Fibroblast of lung (primary cell): ENCODE data around the gene IPO11.

ENCODE experiments used
- EZH2 ChIP-seq: IDR thresholded peaks from 2 replicates; pipeline ENCODE4 v1.5.1; 2012; ENCODE audit warnings: low read length, control low read depth, mild to moderate bottlenecking; ENCODE audit errors: missing control alignments
- TF ChIP-seq, protein P1 (sequence below), 2 donors: IDR thresholded peaks in 1 of 2; conservative IDR thresholded peaks in 1 of 2; 1 replicate in 1 of 2; 2 replicates in 1 of 2; pipeline ENCODE4 v1.5.1; 2011 to 2012; ENCODE audit warnings: low read length in 2 of 2, control low read depth in 1 of 2, inconsistent platforms in 1 of 2, low read depth in 1 of 2, mild to moderate bottlenecking in 1 of 2

DNA sequence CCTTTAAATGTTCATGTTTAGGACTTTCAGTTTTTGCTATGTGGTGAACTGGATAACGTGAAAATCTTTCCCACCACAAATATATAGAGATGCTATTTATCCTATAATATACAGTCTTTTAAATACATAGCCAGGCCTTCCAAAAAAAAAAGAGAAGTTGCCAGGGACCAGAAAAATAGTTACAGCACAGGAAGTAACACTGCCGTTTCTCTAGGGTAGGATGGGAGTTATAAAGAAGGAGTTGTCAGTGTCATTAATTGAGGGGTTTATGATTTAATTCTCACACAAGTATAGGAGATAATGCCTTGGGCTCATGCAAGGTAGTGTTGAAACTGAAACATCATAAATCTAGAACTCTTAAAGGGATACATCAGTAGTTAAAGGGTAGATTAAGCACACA, 250.0 kb downstream of the IPO11 start:
- TF ChIP-seq, protein P1, sequence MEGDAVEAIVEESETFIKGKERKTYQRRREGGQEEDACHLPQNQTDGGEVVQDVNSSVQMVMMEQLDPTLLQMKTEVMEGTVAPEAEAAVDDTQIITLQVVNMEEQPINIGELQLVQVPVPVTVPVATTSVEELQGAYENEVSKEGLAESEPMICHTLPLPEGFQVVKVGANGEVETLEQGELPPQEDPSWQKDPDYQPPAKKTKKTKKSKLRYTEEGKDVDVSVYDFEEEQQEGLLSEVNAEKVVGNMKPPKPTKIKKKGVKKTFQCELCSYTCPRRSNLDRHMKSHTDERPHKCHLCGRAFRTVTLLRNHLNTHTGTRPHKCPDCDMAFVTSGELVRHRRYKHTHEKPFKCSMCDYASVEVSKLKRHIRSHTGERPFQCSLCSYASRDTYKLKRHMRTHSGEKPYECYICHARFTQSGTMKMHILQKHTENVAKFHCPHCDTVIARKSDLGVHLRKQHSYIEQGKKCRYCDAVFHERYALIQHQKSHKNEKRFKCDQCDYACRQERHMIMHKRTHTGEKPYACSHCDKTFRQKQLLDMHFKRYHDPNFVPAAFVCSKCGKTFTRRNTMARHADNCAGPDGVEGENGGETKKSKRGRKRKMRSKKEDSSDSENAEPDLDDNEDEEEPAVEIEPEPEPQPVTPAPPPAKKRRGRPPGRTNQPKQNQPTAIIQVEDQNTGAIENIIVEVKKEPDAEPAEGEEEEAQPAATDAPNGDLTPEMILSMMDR (conservative IDR thresholded peaks at IDR 0.05 in 1 of 2, IDR thresholded peaks at IDR 0.05 in 1 of 2; ENCODE audit: low read depth in 1 of 2, low read length in 2 of 2) = no peak
- no peak for TF ChIP-seq EZH2
